ENCODE results near the gene EXOC4.

DNA sequence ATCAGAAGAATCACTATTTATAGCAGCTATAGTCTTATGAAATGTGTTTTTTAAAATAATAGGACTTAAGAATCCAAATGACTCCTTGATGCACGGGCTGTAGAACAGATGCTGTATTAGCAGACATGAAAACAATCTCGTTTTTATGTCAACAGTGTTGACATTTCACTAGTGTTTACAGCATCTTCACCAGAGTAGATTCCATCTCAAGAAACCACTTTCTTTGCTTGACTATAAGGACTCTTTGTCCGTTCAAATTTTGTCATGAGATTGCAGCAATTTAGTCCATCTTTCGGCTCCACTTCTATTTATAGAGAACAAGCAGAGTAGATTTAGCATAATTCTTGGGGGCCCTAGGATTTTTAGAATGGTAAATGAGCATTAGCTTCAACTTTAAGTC, 295.1 kb downstream of the EXOC4 start:
- no peak for TF ChIP-seq EZH2 (IDR thresholded peaks at IDR 0.05)
- TF ChIP-seq POLR2AphosphoS5 (IDR thresholded peaks at IDR 0.05; ENCODE audit: borderline replicate concordance, low read depth, low read length), result no peak

Data from SK-N-MC (cell line).